AG04449 (cell line): ENCODE data around the gene ZNF785.
"Not testable (repeated sequence)": the region's sequence is repeated elsewhere in the genome, so short reads cannot be mapped to it uniquely, and the experiment has no call there.

ENCODE experiments used
- CTCF ChIA-PET: fragments of 350-600 bp; formaldehyde crosslinking; extraction: SDS; loops from one replicate; lab custom pipeline; 2021; ENCODE audit warnings: antibody characterized with exemption; lab: Yijun Ruan, JAX
- POLR2A ChIA-PET: fragments of 400-600, 350-600 bp; formaldehyde crosslinking; extraction: SDS; loops from one replicate; lab custom pipeline; 2020; ENCODE audit warnings: antibody characterized with exemption, inconsistent platforms; lab: Yijun Ruan, JAX
- DNase-seq: peaks from one replicate; pipeline ENCODE4 v3.0.0-alpha.2; 2010; ENCODE audit warnings: low read depth, low spot score
- H3K4me3 ChIP-seq: 2 replicates; pipeline ENCODE4 v1.5.1; 2011; ENCODE audit warnings: low read depth, mild to moderate bottlenecking, control low read depth, low read length
- CTCF ChIP-seq: IDR thresholded peaks from one replicate; pipeline ENCODE4 v1.5.1; 2011; ENCODE audit warnings: mild to moderate bottlenecking, moderate library complexity, low read length, control low read depth, inconsistent platforms; ENCODE audit not compliant: insufficient read depth; ENCODE audit errors: missing control alignments

The ZNF785 gene

GRCh38 chr16:30585400-30586191, at the start of gene ZNF785:
ZNF785 (minus strand) TSS chr16:30585697; CDS start chr16:30585611, 86 bp downstream.
- peak; percentile 11 for TF ChIP-seq CTCF
- H3K4me3 ChIP-seq, result peak within 1 kb of the TSS; percentile 79
- peak; percentile 96 for DNase-seq
- ChIA-PET CTCF (interaction anchor here (0.8 to 6.1 kb wide), 10 partner anchors 9 to 219 kb away, joined by 3 to 57 read pairs (median 4); partner anchors contain the start of gene ZNF689), POLR2A (interaction anchor here (0.6 to 1.6 kb wide), 4 partner anchors 8 to 65 kb away, joined by 3 to 4 read pairs (median 4); partner anchors contain the start of genes PRR14 and ZNF688)

GRCh38 chr16:30633526-30633925, 48.0 kb upstream of the ZNF785 start:
- TF ChIP-seq CTCF, result no peak
- DNase-seq, result no peak
- POLR2A ChIA-PET, result interaction anchor here (0.6 to 1.4 kb wide), 4 partner anchors 11 to 568 kb away, joined by 3 to 4 read pairs (median 3); partner anchors contain the start of gene ALDOA
- CTCF ChIA-PET, result interaction anchor here (1.1 kb wide), 1 partner anchor 184 kb away, joined by 3 read pairs; no protein-coding TSS in a partner anchor
- peak overlapping the region; percentile 85 for H3K4me3 ChIP-seq

- H3K4me3 ChIP-seq, DNase-seq, POLR2A ChIA-PET: not testable (repeated sequence)
- CTCF ChIA-PET, result interaction anchor here (0.8 to 6.2 kb wide), 8 partner anchors 12 to 202 kb away, joined by 3 to 51 read pairs (median 4); partner anchors contain the start of genes DCTPP1, PRR14, ZNF747 and ZNF785
These were observed 47.0 kb upstream of the ZNF785 start for GRCh38 chr16:30632454-30632853.

- TF ChIP-seq CTCF, result peak; percentile 84
- no peak overlapping the region for H3K4me3 ChIP-seq
- ChIA-PET CTCF (interaction anchor here (0.6 to 6.2 kb wide), 46 partner anchors 9 to 586 kb away, joined by 3 to 51 read pairs (median 4); partner anchors contain the start of genes DCTPP1, TBX6, ZNF688 and ZNF689), POLR2A (interaction anchor here (0.9 kb wide), 1 partner anchor 102 kb away, joined by 3 read pairs; no protein-coding TSS in a partner anchor)
- no peak for DNase-seq
These were observed 43.4 kb upstream of the ZNF785 start for GRCh38 chr16:30628628-30629540.

GRCh38 chr16:30626236-30626635, 40.7 kb upstream of the ZNF785 start:
- H3K4me3 ChIP-seq, result no peak overlapping the region
- POLR2A ChIA-PET, result no interaction called here
- no peak for TF ChIP-seq CTCF
- no peak for DNase-seq
- CTCF ChIA-PET, result interaction anchor here (0.8 to 2.7 kb wide), 4 partner anchors 16 to 177 kb away, joined by 3 to 8 read pairs (median 3); no protein-coding TSS in a partner anchor
